ENCODE data around the gene SLC1A7.

Gene SLC1A7

GRCh38 chr1:53117836-53118235 lies 24.6 kb downstream of the SLC1A7 start:
- in situ Hi-C loops (cut with HindIII; ENCODE audit: low sequenced_read_pairs): no loop called here

GRCh38 chr1:53116933-53117600 lies 25.4 kb downstream of the SLC1A7 start:
- in situ Hi-C loops (cut with HindIII; ENCODE audit: low sequenced_read_pairs): no loop called here

- in situ Hi-C loops (cut with HindIII; ENCODE audit: low sequenced_read_pairs): no loop called here
These were observed 26.1 kb downstream of the SLC1A7 start for GRCh38 chr1:53116307-53116810.

- in situ Hi-C loops (cut with HindIII; ENCODE audit: low sequenced_read_pairs): no loop called here
These were observed 26.8 kb downstream of the SLC1A7 start for GRCh38 chr1:53115403-53116306.

- in situ Hi-C loops (cut with HindIII; ENCODE audit: low sequenced_read_pairs): no loop called here
These were observed 27.6 kb downstream of the SLC1A7 start for GRCh38 chr1:53114581-53115400.

GRCh38 chr1:53114090-53114489 lies 28.3 kb downstream of the SLC1A7 start:
- in situ Hi-C loops (cut with HindIII; ENCODE audit: low sequenced_read_pairs): no loop called here

GRCh38 chr1:53112861-53113260 lies 29.6 kb downstream of the SLC1A7 start:
- in situ Hi-C loops (cut with HindIII; ENCODE audit: low sequenced_read_pairs): no loop called here

- in situ Hi-C loops (cut with HindIII; ENCODE audit: low sequenced_read_pairs): no loop called here
These were observed 30.1 kb downstream of the SLC1A7 start for GRCh38 chr1:53112271-53112774.

GRCh38 chr1:53111693-53112092 lies 30.7 kb downstream of the SLC1A7 start:
- in situ Hi-C loops (cut with HindIII; ENCODE audit: low sequenced_read_pairs): no loop called here

GRCh38 chr1:53111073-53111556 lies 31.3 kb downstream of the SLC1A7 start:
- in situ Hi-C loops (cut with HindIII; ENCODE audit: low sequenced_read_pairs): no loop called here

GRCh38 chr1:53110370-53111072 lies 31.9 kb downstream of the SLC1A7 start:
- in situ Hi-C loops (cut with HindIII; ENCODE audit: low sequenced_read_pairs): no loop called here

- in situ Hi-C loops (cut with HindIII; ENCODE audit: low sequenced_read_pairs): no loop called here
These were observed 33.5 kb downstream of the SLC1A7 start for GRCh38 chr1:53108646-53109580.

GRCh38 chr1:53107570-53108322 lies 34.7 kb downstream of the SLC1A7 start:
- in situ Hi-C loops (cut with HindIII; ENCODE audit: low sequenced_read_pairs): no loop called here

GRCh38 chr1:53107090-53107489 lies 35.3 kb downstream of the SLC1A7 start:
- in situ Hi-C loops (cut with HindIII; ENCODE audit: low sequenced_read_pairs): no loop called here

GRCh38 chr1:53104289-53104913 lies 38.0 kb downstream of the SLC1A7 start:
- in situ Hi-C loops (cut with HindIII; ENCODE audit: low sequenced_read_pairs): no loop called here

GRCh38 chr1:53094533-53094919 lies 47.9 kb downstream of the SLC1A7 start:
- in situ Hi-C loops (cut with HindIII; ENCODE audit: low sequenced_read_pairs): no loop called here

GRCh38 chr1:53093778-53094532 lies 48.5 kb downstream of the SLC1A7 start:
- in situ Hi-C loops (cut with HindIII; ENCODE audit: low sequenced_read_pairs): no loop called here

Data from endothelial cell of hepatic sinusoid (primary cell).